Keratinocyte (primary cell): ENCODE data around the gene CD247. TPM values are rescaled to one million over a fixed set of nuclear protein-coding genes. Genes with fewer than 3 reads are reported as not detected.

ENCODE experiments used
- DNase-seq: peaks from one replicate; pipeline ENCODE4 v3.0.0-alpha.2; 2011; ENCODE audit warnings: low read depth, missing footprints, low spot score
- FAIRE-seq: peaks from 2 replicates; lab custom pipeline; 2011; peaks lifted over from hg19 to GRCh38; lab: Jason Lieb, UNC
- H2AFZ ChIP-seq: 2 replicates; pipeline ENCODE4 v1.6.0; 2012; ENCODE audit warnings: low read length, control low read depth, inconsistent platforms; ENCODE audit not compliant: control insufficient read depth
- H3K27ac ChIP-seq: 2 replicates; pipeline ENCODE4 v1.5.1; 2011; ENCODE audit warnings: low read length; ENCODE audit not compliant: control insufficient read depth, insufficient read depth
- H3K27me3 ChIP-seq: 3 replicates; pipeline ENCODE4 v1.6.0; 2011; ENCODE audit warnings: low read length; ENCODE audit not compliant: control insufficient read depth, insufficient read depth; ENCODE audit errors: extremely low read depth
- H3K36me3 ChIP-seq, 2 experiments: 2 replicates in 1 of 2; 3 replicates in 1 of 2; pipeline ENCODE4 v1.5.1; 2011; ENCODE audit warnings: low read length in 2 of 2, mild to moderate bottlenecking in 1 of 2; ENCODE audit not compliant: control insufficient read depth in 2 of 2, insufficient read depth in 2 of 2; ENCODE audit errors: extremely low read depth in 1 of 2
- H3K4me1 ChIP-seq: 3 replicates; pipeline ENCODE4 v1.5.1; 2011; ENCODE audit warnings: low read length; ENCODE audit not compliant: control insufficient read depth, insufficient read depth; ENCODE audit errors: extremely low read depth
- H3K4me2 ChIP-seq: 3 replicates; pipeline ENCODE4 v1.6.0; 2011; ENCODE audit warnings: low read depth, low read length; ENCODE audit not compliant: control insufficient read depth, insufficient read depth; ENCODE audit errors: extremely low read depth
- H3K4me3 ChIP-seq, 3 experiments: fragments of 200-600 bp in 1 of 3; sonication (generic) in 1 of 3; 2 replicates in 2 of 3; 3 replicates in 1 of 3; pipeline ENCODE4 v1.5.1; 2011 to 2016; ENCODE audit warnings: low read length in 3 of 3, mild to moderate bottlenecking in 3 of 3, control low read depth in 2 of 3, inconsistent platforms in 1 of 3, low read depth in 1 of 3, mixed read lengths in 1 of 3, mixed run types in 1 of 3, moderate library complexity in 1 of 3; ENCODE audit not compliant: control insufficient read depth in 2 of 3, insufficient read depth in 2 of 3; ENCODE audit errors: extremely low read depth in 1 of 3
- H3K79me2 ChIP-seq: 2 replicates; pipeline ENCODE4 v1.6.0; 2012; ENCODE audit warnings: low read length; ENCODE audit not compliant: control insufficient read depth, insufficient read depth
- H3K9ac ChIP-seq: 3 replicates; pipeline ENCODE4 v1.6.0; 2011; ENCODE audit warnings: low read length; ENCODE audit not compliant: control insufficient read depth, insufficient read depth; ENCODE audit errors: extremely low read depth
- H3K9me1 ChIP-seq: 3 replicates; pipeline ENCODE4 v1.6.0; 2011; ENCODE audit warnings: low read length; ENCODE audit not compliant: control insufficient read depth, insufficient read depth; ENCODE audit errors: extremely low read depth
- H3K9me3 ChIP-seq: 2 replicates; pipeline ENCODE4 v1.5.1; 2012; ENCODE audit warnings: low read depth, low read length; ENCODE audit not compliant: control insufficient read depth
- H4K20me1 ChIP-seq: 3 replicates; pipeline ENCODE4 v1.6.0; 2011; ENCODE audit warnings: low read length; ENCODE audit not compliant: control insufficient read depth, insufficient read depth; ENCODE audit errors: extremely low read depth
- CTCF ChIP-seq, 3 experiments: IDR thresholded peaks in 1 of 3; conservative IDR thresholded peaks in 1 of 3; optimal IDR thresholded peaks in 1 of 3; 2 replicates in 2 of 3; 3 replicates in 1 of 3; pipeline versions ENCODE3 to v1.5.1; 2011; ENCODE audit warnings: low read length in 3 of 3, mild to moderate bottlenecking in 3 of 3, moderate library complexity in 2 of 3, control low read depth in 1 of 3, inconsistent platforms in 1 of 3; ENCODE audit not compliant: insufficient read depth in 2 of 3; ENCODE audit errors: extremely low read depth in 1 of 3
- EZH2 ChIP-seq: IDR thresholded peaks from one replicate; pipeline ENCODE4 v1.6.1; 2012; ENCODE audit warnings: inconsistent platforms, mild to moderate bottlenecking, low read length, moderate library complexity
- dilution Hi-C: fragments of 300-500 bp; cut with MboI; formaldehyde crosslinking; loops from one replicate; pipeline ENCODE4 v1.7.0; 2020; ENCODE audit warnings: low sequenced_read_pairs; ENCODE audit not compliant: extremely low pct_ligation_motif_present
- polyA plus RNA-seq, 5 experiments: library from polyadenylated mRNA; depleted of rRNA in 3 of 5; stranded (reverse) in 3 of 5; stranded (forward) in 1 of 5; unstranded in 1 of 5; fragments of >200 nt; gene quantifications; 1 replicate in 1 of 5; 2 replicates in 3 of 5; 3 replicates in 1 of 5; pipeline versions ENCODE4 v1.2.1 to v1.2.3, GENCODE V29; 2011 to 2012; ENCODE audit warnings: missing spikeins in 2 of 5, low read depth in 1 of 5, low replicate concordance in 1 of 5

CD247 gene
- polyA plus RNA-seq, 1 donor (not counting 4 experiments of a cell fraction or from before 2014, with no cell fraction given), result not detected

DNA sequence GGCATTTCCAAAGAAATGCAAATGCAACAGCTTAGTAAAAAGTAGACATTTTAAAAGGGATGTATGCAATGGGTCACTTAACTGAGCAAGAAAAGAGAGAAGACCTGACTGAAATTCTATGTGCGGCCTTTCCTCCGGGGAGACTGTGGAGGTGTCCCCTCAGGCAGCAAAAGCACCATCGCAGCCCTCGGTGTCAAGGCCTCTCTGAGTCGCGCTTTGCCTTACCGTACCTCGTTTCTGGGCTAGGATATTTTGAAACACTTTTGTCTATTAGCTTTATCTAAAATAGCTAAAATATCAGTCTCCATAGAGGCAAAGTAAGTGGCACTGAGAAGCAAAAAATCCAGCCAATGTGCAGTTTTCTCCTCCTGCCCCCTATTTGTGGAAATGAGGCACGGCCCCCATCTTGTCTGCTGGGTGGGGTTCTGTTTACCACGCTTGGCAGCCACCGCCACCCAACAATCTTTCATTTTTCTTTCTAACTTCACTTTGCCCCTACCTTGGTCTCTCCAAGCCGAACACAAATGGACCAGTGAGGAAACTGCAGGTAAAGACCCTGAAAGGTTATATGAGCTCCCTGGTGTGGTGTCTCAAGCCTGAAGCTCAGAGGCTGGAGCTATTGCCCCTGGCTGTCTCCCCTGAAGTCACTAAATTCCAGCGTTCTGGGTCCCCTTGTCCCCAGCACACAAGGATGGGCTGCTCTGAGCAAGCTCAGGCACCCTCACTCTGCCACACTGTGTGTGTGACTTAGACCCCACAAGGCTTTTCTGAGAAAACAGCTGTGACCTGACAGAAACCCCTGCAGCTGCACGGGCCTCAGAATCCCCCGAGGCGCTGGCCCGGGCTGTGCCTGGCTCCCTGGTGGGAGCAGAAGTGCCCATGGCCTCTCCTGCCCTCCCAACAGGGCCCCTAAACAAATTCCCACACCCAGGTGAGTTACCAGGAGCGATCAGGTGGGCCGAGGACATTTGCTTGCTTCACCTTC lies 1.6 kb downstream of the CD247 start:
- Histone ChIP-seq H2AFZ (no peak overlapping the region), H3K9me1 (no peaks in the 10 kb centered on the region), H3K27ac (no peak overlapping the region), H3K4me2 (no peak overlapping the region), H3K4me1 (no peaks in the 10 kb centered on the region), H3K9ac (no peak overlapping the region), H3K4me3 (no peak overlapping the region), H3K79me2 (no peaks in the 10 kb centered on the region), H3K9me3 (no peaks in the 10 kb centered on the region), H4K20me1 (no peaks in the 10 kb centered on the region), H3K36me3 (no peaks in the 10 kb centered on the region), H3K27me3 (peaks cover 7% of the 10 kb centered on the region)
- dilution Hi-C loops, result loop anchor here (25.0 kb wide), 1 partner anchor 454 kb away; no protein-coding TSS in a partner anchor
- no peak for DNase-seq
- TF ChIP-seq CTCF (optimal IDR thresholded peaks at IDR 0.05 in 1 of 3, IDR thresholded peaks at IDR 0.05 in 1 of 3, conservative IDR thresholded peaks at IDR 0.05 in 1 of 3; ENCODE audit: extremely low read depth in 1 of 3, insufficient read depth in 2 of 3, low read length in 3 of 3), result no peak
- no peak for TF ChIP-seq EZH2
- no peak for FAIRE-seq

GRCh38 chr1:167515893-167516321 lies 2.4 kb downstream of the CD247 start:
- H3K27me3 ChIP-seq, result peaks cover 7% of the 10 kb centered on the region
- H2AFZ ChIP-seq, result no peak overlapping the region
- H3K9me3 ChIP-seq, result no peaks in the 10 kb centered on the region
- no peak overlapping the region for H3K27ac ChIP-seq
- H3K4me3 ChIP-seq, result no peak overlapping the region
- no peak overlapping the region for H3K9ac ChIP-seq
- H3K79me2 ChIP-seq, result no peaks in the 10 kb centered on the region
- H3K4me1 ChIP-seq, result no peaks in the 10 kb centered on the region
- DNase-seq, result no peak
- dilution Hi-C loops, result loop anchor here (25.0 kb wide), 1 partner anchor 454 kb away; no protein-coding TSS in a partner anchor
- H4K20me1 ChIP-seq, result no peaks in the 10 kb centered on the region
- H3K4me2 ChIP-seq, result no peak overlapping the region
- TF ChIP-seq CTCF (optimal IDR thresholded peaks at IDR 0.05 in 1 of 3, IDR thresholded peaks at IDR 0.05 in 1 of 3, conservative IDR thresholded peaks at IDR 0.05 in 1 of 3; ENCODE audit: extremely low read depth in 1 of 3, insufficient read depth in 2 of 3, low read length in 3 of 3) (no peak), EZH2 (no peak)
- no peaks in the 10 kb centered on the region for H3K9me1 ChIP-seq
- no peaks in the 10 kb centered on the region for H3K36me3 ChIP-seq
- no peak for FAIRE-seq
